Liver (tissue), 9 donors: ENCODE measurements around the gene SUPT5H. TPM values are rescaled to one million over a fixed set of nuclear protein-coding genes. Genes with fewer than 3 reads are reported as not detected.
"Not testable (repeated sequence)": the region's sequence is repeated elsewhere in the genome, so short reads cannot be mapped to it uniquely, and the experiment has no call there.

Experiments
- DNase-seq: peaks from one replicate; pipeline ENCODE4 v3.0.0-alpha.2; 2017; ENCODE audit warnings: low spot score
- H3K27ac ChIP-seq, 2 donors: one replicate each; pipeline ENCODE4 v1.7.0; 2013; ENCODE audit warnings: inconsistent platforms in 2 of 2, low read length in 2 of 2, control low read depth in 1 of 2, low read depth in 1 of 2, mild to moderate bottlenecking in 1 of 2
- H3K27me3 ChIP-seq, 4 donors: one replicate each; pipeline versions ENCODE4 v1.6.1 to v1.7.0; 2013; ENCODE audit warnings: low read length in 3 of 4, inconsistent platforms in 1 of 4, mild to moderate bottlenecking in 1 of 4, moderate library complexity in 1 of 4; ENCODE audit not compliant: control insufficient read depth in 4 of 4, insufficient read depth in 4 of 4
- H3K36me3 ChIP-seq, 4 donors: one replicate each; pipeline versions ENCODE4 v1.6.1 to v1.7.0; 2013; ENCODE audit warnings: low read length in 3 of 4, mild to moderate bottlenecking in 3 of 4, low read depth in 1 of 4, moderate library complexity in 1 of 4; ENCODE audit not compliant: control insufficient read depth in 4 of 4, insufficient read depth in 3 of 4
- H3K4me1 ChIP-seq, 4 donors: one replicate each; pipeline versions ENCODE4 v1.6.1 to v1.7.0; 2013; ENCODE audit warnings: low read length in 3 of 4, mild to moderate bottlenecking in 3 of 4, moderate library complexity in 1 of 4; ENCODE audit not compliant: control insufficient read depth in 4 of 4, insufficient read depth in 4 of 4
- H3K4me3 ChIP-seq, 3 donors: one replicate each; pipeline versions ENCODE4 v1.6.1 to v1.7.0; 2013; ENCODE audit warnings: low read length in 3 of 3, control low read depth in 1 of 3, low read depth in 1 of 3, mild to moderate bottlenecking in 1 of 3
- H3K9ac ChIP-seq, 2 donors: one replicate each; pipeline ENCODE4 v1.7.0; 2013; ENCODE audit warnings: low read length in 2 of 2, mild to moderate bottlenecking in 2 of 2, moderate library complexity in 2 of 2, control low read depth in 1 of 2, low read depth in 1 of 2
- H3K9me3 ChIP-seq, 4 donors: one replicate each; pipeline versions ENCODE4 v1.6.1 to v1.7.0; 2013; ENCODE audit warnings: low read length in 3 of 4; ENCODE audit not compliant: control insufficient read depth in 4 of 4
- ATF3 ChIP-seq: IDR thresholded peaks from 2 replicates; pipeline ENCODE4 v1.6.1; 2016; ENCODE audit warnings: antibody characterized with exemption
- CTCF ChIP-seq: fragments of 150-350 bp; IDR thresholded peaks from 2 replicates; pipeline ENCODE4 v1.5.1; 2017; ENCODE audit warnings: improper control_type of control experiment, low read depth, low read length; ENCODE audit not compliant: missing input control
- FOXA1 ChIP-seq: IDR thresholded peaks from 2 replicates; pipeline ENCODE4 v1.6.1; 2016; ENCODE audit warnings: antibody characterized with exemption
- FOXA2 ChIP-seq: IDR thresholded peaks from 2 replicates; pipeline ENCODE4 v1.6.1; 2016; ENCODE audit warnings: antibody characterized with exemption
- GABPA ChIP-seq, 2 donors: IDR thresholded peaks in 1 of 2; conservative IDR thresholded peaks in 1 of 2; 2 replicates each; pipeline ENCODE4 v1.6.1; 2016; ENCODE audit warnings: antibody characterized with exemption in 2 of 2, mild to moderate bottlenecking in 1 of 2, moderate library complexity in 1 of 2
- HNF4A ChIP-seq, 2 donors: conservative IDR thresholded peaks; 2 replicates each; pipeline ENCODE4 v1.6.1; 2016; ENCODE audit warnings: antibody characterized with exemption in 2 of 2, mild to moderate bottlenecking in 2 of 2
- HNF4G ChIP-seq: IDR thresholded peaks from 2 replicates; pipeline ENCODE4 v1.6.1; 2016; ENCODE audit warnings: antibody characterized with exemption
- JUND ChIP-seq, 2 donors: IDR thresholded peaks; 2 replicates each; pipeline ENCODE4 v1.6.1; 2016; ENCODE audit warnings: antibody characterized with exemption in 2 of 2
- NR2F2 ChIP-seq: IDR thresholded peaks from 2 replicates; pipeline ENCODE4 v1.6.1; 2016; ENCODE audit warnings: antibody characterized with exemption
- RAD21 ChIP-seq, 2 donors: IDR thresholded peaks; 2 replicates each; pipeline ENCODE4 v1.6.1; 2016; ENCODE audit warnings: antibody characterized with exemption in 2 of 2, mild to moderate bottlenecking in 2 of 2
- RXRA ChIP-seq, 2 donors: IDR thresholded peaks; 2 replicates each; pipeline ENCODE4 v1.6.1; 2017 to 2018; ENCODE audit warnings: antibody characterized with exemption in 2 of 2, mild to moderate bottlenecking in 1 of 2
- SP1 ChIP-seq: IDR thresholded peaks from 2 replicates; pipeline ENCODE4 v1.6.1; 2018; ENCODE audit warnings: antibody characterized with exemption, mild to moderate bottlenecking
- TAF1 ChIP-seq: conservative IDR thresholded peaks from 2 replicates; pipeline ENCODE4 v1.6.1; 2016; ENCODE audit warnings: antibody characterized with exemption, mild to moderate bottlenecking
- YY1 ChIP-seq: IDR thresholded peaks from 2 replicates; pipeline ENCODE4 v1.6.1; 2016; ENCODE audit warnings: antibody characterized with exemption, mild to moderate bottlenecking
- WGBS: extraction: QIAGEN DNeasy Blood & Tissue Kit; methylation state at CpG from one replicate; pipeline ENCODE4 v1.1.7; 2013; 5-methylcytosine and 5-hydroxymethylcytosine counted together
- polyA plus RNA-seq, 2 donors: library from polyadenylated mRNA; stranded (reverse) in 1 of 2; unstranded in 1 of 2; fragments of 200-250 nt in 1 of 2; fragments of >200 nt in 1 of 2; fragmentation: Nextera tagmentation in 1 of 2; extraction: Ambion mirVana in 1 of 2; gene quantifications; one replicate each; pipeline versions ENCODE4 v1.2.1 to v1.2.3, GENCODE V29; 2013 to 2015
- total RNA-seq, 2 donors: library from RNA; depleted of rRNA; stranded (reverse); fragments of >200 nt; gene quantifications; one replicate each; pipeline ENCODE4 v1.2.3, GENCODE V29; 2014
- TF ChIP-seq, protein P1 (sequence below): IDR thresholded peaks from 2 replicates; pipeline ENCODE4 v1.6.1; 2016; ENCODE audit warnings: antibody characterized with exemption, mild to moderate bottlenecking
- TF ChIP-seq, protein P2 (sequence below): IDR thresholded peaks from 2 replicates; pipeline ENCODE4 v1.6.1; 2016; ENCODE audit warnings: antibody characterized with exemption
- donor health status: healthy.
- donor health status: healthy.
- donor health status: healthy.
- donor health status: healthy.
- donor health status: healthy.

Gene SUPT5H
- total and polyA plus RNA-seq, 4 donors, result 19.3 to 52.5 (median 45.2) TPM

DNA sequence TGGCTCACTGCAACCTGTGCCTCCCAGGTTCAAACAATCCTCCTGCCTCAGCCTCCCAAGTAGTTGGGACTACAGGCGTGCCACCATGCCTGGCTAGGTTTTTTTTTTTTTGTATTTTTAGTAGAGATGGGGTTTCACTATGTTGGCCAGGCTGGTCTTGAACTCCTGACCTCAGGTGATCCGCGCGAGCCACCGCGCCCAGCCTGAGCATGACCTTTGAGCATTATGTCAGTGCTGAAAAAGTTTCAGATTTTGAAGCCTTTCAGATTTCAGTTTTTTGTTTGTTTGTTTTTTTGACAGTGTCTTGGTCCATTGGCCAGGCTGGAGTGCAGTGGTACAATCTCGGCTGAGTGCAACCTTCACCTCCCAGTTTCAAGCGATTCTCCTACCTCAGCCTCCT lies 5.9 kb downstream of the SUPT5H start:
- TF ChIP-seq RXRA (IDR thresholded peaks at IDR 0.05) (peak; percentile 19 to 57), HNF4A (conservative IDR thresholded peaks at IDR 0.05) (peak; percentile 40 to 56)
- H3K9me3 ChIP-seq, H3K9ac ChIP-seq, H3K27me3 ChIP-seq, DNase-seq, H3K27ac ChIP-seq, H3K4me3 ChIP-seq: not testable (repeated sequence)
- Histone ChIP-seq H3K36me3 (peaks cover 2 to 23% (median 11%) of the 10 kb centered on the region in 4 donors), H3K4me1 (peaks cover 13 to 32% (median 24%) of the 10 kb centered on the region in 4 donors)
- WGBS, result 44% methylated on average over 8 of the region's 8 CpGs

GRCh38 chr19:39463403-39463802 lies 18.0 kb downstream of the SUPT5H start:
- Histone ChIP-seq H3K27ac (no peak overlapping the region), H3K27me3 (no peaks in the 10 kb centered on the region), H3K9ac (no peak overlapping the region), H3K9me3 (no peaks in the 10 kb centered on the region), H3K4me1 (no peaks in the 10 kb centered on the region), H3K4me3 (no peak overlapping the region), H3K36me3 (peaks cover 30 to 83% (median 59%) of the 10 kb centered on the region in 4 donors)
- 91% methylated on average over 3 of the region's 3 CpGs for WGBS
- TF ChIP-seq HNF4A (conservative IDR thresholded peaks at IDR 0.05), result no peak
- TF ChIP-seq, protein P1, sequence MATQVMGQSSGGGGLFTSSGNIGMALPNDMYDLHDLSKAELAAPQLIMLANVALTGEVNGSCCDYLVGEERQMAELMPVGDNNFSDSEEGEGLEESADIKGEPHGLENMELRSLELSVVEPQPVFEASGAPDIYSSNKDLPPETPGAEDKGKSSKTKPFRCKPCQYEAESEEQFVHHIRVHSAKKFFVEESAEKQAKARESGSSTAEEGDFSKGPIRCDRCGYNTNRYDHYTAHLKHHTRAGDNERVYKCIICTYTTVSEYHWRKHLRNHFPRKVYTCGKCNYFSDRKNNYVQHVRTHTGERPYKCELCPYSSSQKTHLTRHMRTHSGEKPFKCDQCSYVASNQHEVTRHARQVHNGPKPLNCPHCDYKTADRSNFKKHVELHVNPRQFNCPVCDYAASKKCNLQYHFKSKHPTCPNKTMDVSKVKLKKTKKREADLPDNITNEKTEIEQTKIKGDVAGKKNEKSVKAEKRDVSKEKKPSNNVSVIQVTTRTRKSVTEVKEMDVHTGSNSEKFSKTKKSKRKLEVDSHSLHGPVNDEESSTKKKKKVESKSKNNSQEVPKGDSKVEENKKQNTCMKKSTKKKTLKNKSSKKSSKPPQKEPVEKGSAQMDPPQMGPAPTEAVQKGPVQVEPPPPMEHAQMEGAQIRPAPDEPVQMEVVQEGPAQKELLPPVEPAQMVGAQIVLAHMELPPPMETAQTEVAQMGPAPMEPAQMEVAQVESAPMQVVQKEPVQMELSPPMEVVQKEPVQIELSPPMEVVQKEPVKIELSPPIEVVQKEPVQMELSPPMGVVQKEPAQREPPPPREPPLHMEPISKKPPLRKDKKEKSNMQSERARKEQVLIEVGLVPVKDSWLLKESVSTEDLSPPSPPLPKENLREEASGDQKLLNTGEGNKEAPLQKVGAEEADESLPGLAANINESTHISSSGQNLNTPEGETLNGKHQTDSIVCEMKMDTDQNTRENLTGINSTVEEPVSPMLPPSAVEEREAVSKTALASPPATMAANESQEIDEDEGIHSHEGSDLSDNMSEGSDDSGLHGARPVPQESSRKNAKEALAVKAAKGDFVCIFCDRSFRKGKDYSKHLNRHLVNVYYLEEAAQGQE, result no peak
- DNase-seq, result no peak

- no peak for DNase-seq
- H3K4me3 ChIP-seq, result no peak overlapping the region
- H3K9me3 ChIP-seq, result no peaks in the 10 kb centered on the region
- no peak overlapping the region for H3K9ac ChIP-seq
- H3K4me1 ChIP-seq, result no peaks in the 10 kb centered on the region
- H3K27me3 ChIP-seq, result no peaks in the 10 kb centered on the region
- peaks cover 35 to 83% (median 62%) of the 10 kb centered on the region in 4 donors for H3K36me3 ChIP-seq
- WGBS, result 98% methylated on average over 18 of the region's 18 CpGs
- H3K27ac ChIP-seq, result no peak overlapping the region
- TF ChIP-seq TAF1 (no peak), NR2F2 (no peak), RXRA (IDR thresholded peaks at IDR 0.05) (no peak), ATF3 (no peak), HNF4A (conservative IDR thresholded peaks at IDR 0.05) (no peak), RAD21 (IDR thresholded peaks at IDR 0.05) (no peak), CTCF (no peak), SP1 (no peak), JUND (IDR thresholded peaks at IDR 0.05) (no peak), YY1 (no peak), FOXA2 (no peak), GABPA (IDR thresholded peaks at IDR 0.05 in 1 of 2, conservative IDR thresholded peaks at IDR 0.05 in 1 of 2) (no peak), HNF4G (no peak), FOXA1 (no peak)
- TF ChIP-seq, protein P2, sequence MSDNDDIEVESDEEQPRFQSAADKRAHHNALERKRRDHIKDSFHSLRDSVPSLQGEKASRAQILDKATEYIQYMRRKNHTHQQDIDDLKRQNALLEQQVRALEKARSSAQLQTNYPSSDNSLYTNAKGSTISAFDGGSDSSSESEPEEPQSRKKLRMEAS, result no peak
- TF ChIP-seq, protein P1, result no peak
These were observed 20.8 kb downstream of the SUPT5H start for GRCh38 chr19:39465956-39466747.
